ENCODE results near the gene TBC1D22A. TPM values are rescaled to one million over a fixed set of nuclear protein-coding genes. Genes with fewer than 3 reads are reported as not detected.
A peak's percentile ranks its signal among the peaks of the same experiment; 100 is the strongest.

Gene TBC1D22A
- total RNA-seq, 4 donors from 2014 or later, result 9.2 to 45.3 (median 22.8) TPM

DNA sequence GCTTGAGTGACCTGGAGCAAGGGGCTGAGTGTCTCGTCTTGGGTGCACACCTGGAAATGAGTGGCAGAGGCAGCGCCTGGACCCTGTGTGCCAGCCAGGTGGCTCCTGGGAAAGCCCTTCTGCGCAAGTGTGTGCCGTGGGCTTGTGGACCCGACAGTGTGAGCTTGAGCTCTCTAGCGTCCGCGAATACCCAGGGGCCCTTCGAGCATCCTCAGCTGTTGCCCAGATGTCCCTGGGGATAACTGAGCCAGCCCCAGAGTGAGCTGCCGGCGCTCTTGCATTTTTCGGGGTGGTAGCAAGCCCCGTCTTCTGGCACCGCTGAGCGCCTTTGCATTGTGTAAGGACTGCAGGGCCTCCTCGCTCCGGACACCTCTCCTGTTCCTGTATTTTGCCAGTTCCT lies 399.2 kb downstream of the TBC1D22A start:
- intact Hi-C loops (cut with DNase I; ENCODE audit: low total_unique reads), result no loop called here
- Histone ChIP-seq H3K27ac (no peak overlapping the region), H3K4me1 (no peaks in the 10 kb centered on the region), H3K4me3 (no peak overlapping the region), H3K27me3 (no peaks in the 10 kb centered on the region), H3K36me3 (no peaks in the 10 kb centered on the region), H3K9me3 (no peaks in the 10 kb centered on the region)
- TF ChIP-seq, protein P1, sequence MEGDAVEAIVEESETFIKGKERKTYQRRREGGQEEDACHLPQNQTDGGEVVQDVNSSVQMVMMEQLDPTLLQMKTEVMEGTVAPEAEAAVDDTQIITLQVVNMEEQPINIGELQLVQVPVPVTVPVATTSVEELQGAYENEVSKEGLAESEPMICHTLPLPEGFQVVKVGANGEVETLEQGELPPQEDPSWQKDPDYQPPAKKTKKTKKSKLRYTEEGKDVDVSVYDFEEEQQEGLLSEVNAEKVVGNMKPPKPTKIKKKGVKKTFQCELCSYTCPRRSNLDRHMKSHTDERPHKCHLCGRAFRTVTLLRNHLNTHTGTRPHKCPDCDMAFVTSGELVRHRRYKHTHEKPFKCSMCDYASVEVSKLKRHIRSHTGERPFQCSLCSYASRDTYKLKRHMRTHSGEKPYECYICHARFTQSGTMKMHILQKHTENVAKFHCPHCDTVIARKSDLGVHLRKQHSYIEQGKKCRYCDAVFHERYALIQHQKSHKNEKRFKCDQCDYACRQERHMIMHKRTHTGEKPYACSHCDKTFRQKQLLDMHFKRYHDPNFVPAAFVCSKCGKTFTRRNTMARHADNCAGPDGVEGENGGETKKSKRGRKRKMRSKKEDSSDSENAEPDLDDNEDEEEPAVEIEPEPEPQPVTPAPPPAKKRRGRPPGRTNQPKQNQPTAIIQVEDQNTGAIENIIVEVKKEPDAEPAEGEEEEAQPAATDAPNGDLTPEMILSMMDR (IDR thresholded peaks at IDR 0.05), result no peak
- TF ChIP-seq POLR2A (IDR thresholded peaks at IDR 0.05), result no peak
- peak in 1 of 2 donors; percentile 9 for DNase-seq

DNA sequence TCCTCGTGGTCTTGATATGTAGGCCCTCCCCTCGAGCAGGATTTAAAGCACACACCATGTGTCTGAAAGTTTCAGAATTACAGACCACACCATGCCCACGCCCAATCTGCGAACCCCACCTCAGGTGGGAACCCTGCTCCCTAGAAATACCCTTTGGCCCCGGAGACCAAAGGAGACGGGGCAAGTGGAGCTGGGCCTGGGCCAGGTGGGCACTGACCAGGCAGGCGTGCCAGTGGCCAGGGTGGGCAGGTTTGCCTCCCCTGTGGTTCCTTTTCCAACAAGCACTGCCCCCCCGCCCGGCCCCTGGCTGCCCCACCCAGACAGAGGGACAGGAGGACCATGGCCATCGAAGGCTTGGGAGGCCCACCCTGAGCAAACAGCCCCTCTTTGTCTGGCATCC lies 400.4 kb downstream of the TBC1D22A start:
- TF ChIP-seq, protein P1 (IDR thresholded peaks at IDR 0.05), result no peak
- no peak for TF ChIP-seq POLR2A (IDR thresholded peaks at IDR 0.05)
- Histone ChIP-seq H3K27ac (no peak overlapping the region), H3K9me3 (no peaks in the 10 kb centered on the region), H3K4me3 (no peak overlapping the region), H3K36me3 (no peaks in the 10 kb centered on the region), H3K27me3 (no peaks in the 10 kb centered on the region), H3K4me1 (no peaks in the 10 kb centered on the region)
- DNase-seq, result peak in 1 of 2 donors; percentile 9
- intact Hi-C loops (cut with DNase I; ENCODE audit: low total_unique reads), result no loop called here

DNA sequence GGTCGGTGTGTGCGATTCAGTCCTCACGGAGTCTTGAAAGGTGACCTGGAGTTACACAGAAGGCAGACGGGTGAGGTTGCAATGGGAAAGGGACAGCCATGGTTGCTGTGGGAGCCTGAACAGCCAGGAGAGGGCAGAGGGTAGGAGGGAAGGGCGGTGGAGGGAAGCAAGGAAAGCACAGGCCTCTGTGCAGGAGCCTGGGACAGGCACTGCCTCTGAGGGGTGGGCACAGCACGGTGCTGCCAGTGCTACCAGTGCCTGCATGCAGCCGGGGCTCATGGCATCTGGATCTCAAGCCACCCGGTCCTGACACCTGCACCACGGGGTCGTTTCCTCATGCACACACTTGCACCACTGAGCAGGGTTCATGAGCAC lies 401.0 kb downstream of the TBC1D22A start:
- no peaks in the 10 kb centered on the region for H3K27me3 ChIP-seq
- DNase-seq, result peak in 1 of 2 donors; percentile 10
- intact Hi-C loops (cut with DNase I; ENCODE audit: low total_unique reads), result no loop called here

DNA sequence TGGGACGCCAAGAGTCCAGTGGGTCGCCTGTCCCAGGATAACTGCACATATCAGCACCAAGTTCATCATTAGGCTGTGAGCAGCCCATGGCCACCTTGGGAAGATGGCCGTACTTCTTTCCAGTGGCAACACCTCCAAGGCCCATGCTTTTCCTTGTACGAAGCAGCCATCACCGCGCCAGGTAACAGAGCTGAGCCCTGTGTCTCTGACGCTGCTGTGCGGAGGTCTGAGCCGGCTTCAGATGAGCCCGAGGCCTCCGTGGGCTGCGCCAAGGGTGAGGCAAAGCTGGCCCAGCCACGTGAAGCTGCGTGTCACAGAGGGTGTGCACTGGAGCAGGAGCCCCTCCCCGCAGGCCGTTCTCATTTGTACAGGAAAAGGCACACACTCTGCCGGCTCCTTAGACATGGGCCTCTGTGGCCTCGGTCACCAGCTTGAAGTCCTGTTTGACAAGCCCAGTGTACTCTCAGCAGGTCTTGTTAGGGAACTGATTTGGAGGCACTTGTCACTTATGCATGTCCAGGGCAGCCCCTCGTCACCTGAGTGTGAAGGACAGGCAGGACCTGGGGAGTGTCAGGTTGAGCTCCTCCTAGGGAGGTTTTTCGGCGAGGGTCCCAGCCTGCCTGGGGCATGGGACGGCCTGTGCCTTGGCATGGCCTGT lies 401.5 kb downstream of the TBC1D22A start:
- Histone ChIP-seq H3K9me3 (no peaks in the 10 kb centered on the region), H3K4me3 (no peak overlapping the region), H3K4me1 (no peaks in the 10 kb centered on the region), H3K27me3 (no peaks in the 10 kb centered on the region), H3K36me3 (no peaks in the 10 kb centered on the region), H3K27ac (no peak overlapping the region)
- DNase-seq, result peak in 1 of 2 donors; percentile 7
- intact Hi-C loops (cut with DNase I; ENCODE audit: low total_unique reads), result no loop called here
- TF ChIP-seq POLR2A (IDR thresholded peaks at IDR 0.05), result no peak
- TF ChIP-seq, protein P1 (IDR thresholded peaks at IDR 0.05), result no peak

More for the DNA sequence above, 401.0 kb downstream of the TBC1D22A start:
- Histone ChIP-seq H3K27ac (no peak overlapping the region), H3K4me3 (no peak overlapping the region), H3K9me3 (no peaks in the 10 kb centered on the region), H3K4me1 (no peaks in the 10 kb centered on the region), H3K36me3 (no peaks in the 10 kb centered on the region)
- TF ChIP-seq POLR2A (IDR thresholded peaks at IDR 0.05), result no peak
- TF ChIP-seq, protein P1 (IDR thresholded peaks at IDR 0.05), result no peak

DNA sequence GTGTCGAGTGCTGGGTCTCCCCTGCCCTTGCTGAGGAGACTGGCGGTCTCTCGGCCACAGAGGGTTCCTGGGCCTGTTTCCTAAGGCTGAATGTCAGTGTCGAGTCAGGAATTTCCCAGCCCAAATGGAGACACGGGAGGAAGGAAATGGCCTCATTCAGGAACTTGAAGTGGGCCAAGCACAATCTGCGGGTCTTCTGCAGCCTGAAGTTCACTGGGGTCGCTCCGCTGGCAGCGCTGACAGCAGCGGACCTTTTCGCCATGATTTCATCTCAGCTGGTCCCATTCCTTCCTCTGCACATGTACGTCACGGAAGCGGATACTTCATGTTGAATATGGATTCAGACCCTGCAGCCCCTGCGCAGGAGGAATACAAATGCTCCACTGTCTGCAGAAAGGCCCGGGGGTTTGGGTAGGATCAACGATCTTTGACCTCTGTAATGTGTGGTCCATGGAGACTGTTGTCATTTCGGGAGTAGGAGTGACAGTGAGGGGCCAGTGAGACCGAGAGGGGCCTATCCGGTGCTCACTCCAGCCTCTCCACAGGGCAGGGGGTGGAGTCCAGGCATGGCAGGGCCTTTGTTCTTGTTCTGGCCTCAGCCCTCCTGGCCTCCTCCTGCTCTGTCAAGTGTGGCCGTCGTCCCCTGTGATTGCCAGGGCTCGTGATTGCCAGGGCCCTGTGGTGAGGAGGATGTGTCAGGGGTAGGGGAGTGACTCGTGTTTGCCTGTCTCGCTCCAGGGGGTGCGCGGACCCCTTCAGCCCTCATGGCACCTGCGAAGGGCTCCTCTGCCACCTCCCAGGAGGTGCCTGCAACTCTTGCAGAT lies 402.3 kb downstream of the TBC1D22A start:
- H3K4me3 ChIP-seq, result no peak overlapping the region
- H3K4me1 ChIP-seq, result no peaks in the 10 kb centered on the region
- H3K9me3 ChIP-seq, result no peaks in the 10 kb centered on the region
- no peak overlapping the region for H3K27ac ChIP-seq
- H3K36me3 ChIP-seq, result no peaks in the 10 kb centered on the region
- TF ChIP-seq POLR2A (IDR thresholded peaks at IDR 0.05), result no peak
- TF ChIP-seq, protein P1 (IDR thresholded peaks at IDR 0.05), result no peak
- no peaks in the 10 kb centered on the region for H3K27me3 ChIP-seq
- DNase-seq, result peak; percentile 9
- intact Hi-C loops (cut with DNase I; ENCODE audit: low total_unique reads), result no loop called here
